Endothelial cell of umbilical vein (primary cell): Measurements from ENCODE around the gene VPS29.

ENCODE experiments used
- POLR2A ChIP-seq: IDR thresholded peaks from 2 replicates; pipeline ENCODE4 v1.6.1; 2012; ENCODE audit warnings: low read depth, mild to moderate bottlenecking, control low read depth, low read length
- TF ChIP-seq, protein P1 (sequence below), 2 donors: IDR thresholded peaks; 1 replicate in 1 of 2; 2 replicates in 1 of 2; pipeline ENCODE4 v1.5.1; 2011; ENCODE audit warnings: low read length in 2 of 2, mild to moderate bottlenecking in 2 of 2, moderate library complexity in 2 of 2, control low read depth in 1 of 2, inconsistent platforms in 1 of 2, low read depth in 1 of 2; ENCODE audit not compliant: insufficient read depth in 1 of 2; ENCODE audit errors: extremely low read depth in 1 of 2

DNA sequence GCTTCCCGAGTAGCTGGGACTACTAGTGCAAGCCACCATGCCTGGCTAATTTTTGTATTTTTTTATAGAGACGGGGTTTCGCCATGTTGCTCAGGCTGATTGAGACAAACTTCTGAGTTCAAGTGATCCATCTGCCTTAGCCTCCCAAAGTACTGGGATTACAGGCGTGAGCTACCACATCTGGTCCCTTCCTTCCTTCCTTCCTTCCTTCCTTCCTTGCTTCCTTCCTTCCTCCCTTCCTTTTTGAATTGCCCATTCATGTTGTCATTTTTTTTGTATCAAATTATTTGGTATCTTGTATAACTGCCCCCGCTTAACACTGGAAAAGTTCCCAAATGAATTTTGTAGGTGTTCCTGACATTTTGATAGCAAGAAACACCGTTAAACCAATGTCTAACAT lies 11.9 kb upstream of the VPS29 start:
- no peak for TF ChIP-seq POLR2A
- TF ChIP-seq, protein P1, sequence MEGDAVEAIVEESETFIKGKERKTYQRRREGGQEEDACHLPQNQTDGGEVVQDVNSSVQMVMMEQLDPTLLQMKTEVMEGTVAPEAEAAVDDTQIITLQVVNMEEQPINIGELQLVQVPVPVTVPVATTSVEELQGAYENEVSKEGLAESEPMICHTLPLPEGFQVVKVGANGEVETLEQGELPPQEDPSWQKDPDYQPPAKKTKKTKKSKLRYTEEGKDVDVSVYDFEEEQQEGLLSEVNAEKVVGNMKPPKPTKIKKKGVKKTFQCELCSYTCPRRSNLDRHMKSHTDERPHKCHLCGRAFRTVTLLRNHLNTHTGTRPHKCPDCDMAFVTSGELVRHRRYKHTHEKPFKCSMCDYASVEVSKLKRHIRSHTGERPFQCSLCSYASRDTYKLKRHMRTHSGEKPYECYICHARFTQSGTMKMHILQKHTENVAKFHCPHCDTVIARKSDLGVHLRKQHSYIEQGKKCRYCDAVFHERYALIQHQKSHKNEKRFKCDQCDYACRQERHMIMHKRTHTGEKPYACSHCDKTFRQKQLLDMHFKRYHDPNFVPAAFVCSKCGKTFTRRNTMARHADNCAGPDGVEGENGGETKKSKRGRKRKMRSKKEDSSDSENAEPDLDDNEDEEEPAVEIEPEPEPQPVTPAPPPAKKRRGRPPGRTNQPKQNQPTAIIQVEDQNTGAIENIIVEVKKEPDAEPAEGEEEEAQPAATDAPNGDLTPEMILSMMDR (IDR thresholded peaks at IDR 0.05; ENCODE audit: extremely low read depth in 1 of 2, insufficient read depth in 1 of 2, low read depth in 1 of 2, low read length in 2 of 2): no peak
